HEK293 (cell line): ENCODE measurements around the gene TACC2.

Experiments used
- CTCF ChIP-seq: fragments of 450-650 bp; formaldehyde crosslinking; IDR thresholded peaks from 2 replicates; pipeline ENCODE4 v1.5.1; 2016; ENCODE audit warnings: missing biosample characterization, missing genetic modification characterization
- ZFP37 ChIP-seq: fragments of 450-650 bp; formaldehyde crosslinking; IDR thresholded peaks from 2 replicates; pipeline ENCODE4 v1.5.1; 2016; ENCODE audit warnings: missing biosample characterization, missing genetic modification characterization

- TF ChIP-seq CTCF = no peak
- TF ChIP-seq ZFP37 (tag by site-specific recombination) = no peak
Observed at GRCh38 chr10:122282909-122283308, 293.9 kb downstream of the TACC2 start.
